LNCaP clone FGC (cell line): ENCODE measurements around the gene MYO5A.

ENCODE experiments used
- DNase-seq: peaks from one replicate; pipeline ENCODE4 v3.0.0-alpha.2; 2011; ENCODE audit warnings: low read depth
- H3K4me3 ChIP-seq: 2 replicates; pipeline ENCODE4 v1.5.1; 2011; ENCODE audit warnings: mild to moderate bottlenecking, low read depth, low read length, control low read depth
- TF ChIP-seq, protein P1 (sequence below): IDR thresholded peaks from 2 replicates; pipeline ENCODE4 v1.5.1; 2012; ENCODE audit warnings: mild to moderate bottlenecking; ENCODE audit not compliant: control insufficient read depth, insufficient read depth; ENCODE audit errors: extremely low read depth

MYO5A gene

DNA sequence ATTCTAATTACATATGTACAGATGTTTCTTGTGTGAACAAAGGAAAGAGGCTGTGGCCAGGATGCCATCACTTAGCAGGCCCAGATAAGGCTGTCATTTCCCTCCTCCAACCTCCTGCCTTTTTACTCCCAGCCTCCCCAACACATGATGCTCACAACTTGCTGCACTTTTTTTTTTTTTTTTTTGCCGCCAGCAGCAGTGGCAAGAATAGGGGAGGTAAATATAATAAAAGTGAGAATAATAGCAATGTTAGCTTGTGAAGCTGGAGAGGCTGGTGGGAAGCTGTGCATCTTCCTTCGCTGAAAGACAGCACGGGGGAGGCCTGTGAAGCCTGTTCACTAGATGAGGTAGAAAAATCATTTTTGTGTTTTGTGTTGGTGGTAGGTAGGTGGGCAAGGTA, 190.6 kb downstream of the MYO5A start:
- DNase-seq = no peak

DNA sequence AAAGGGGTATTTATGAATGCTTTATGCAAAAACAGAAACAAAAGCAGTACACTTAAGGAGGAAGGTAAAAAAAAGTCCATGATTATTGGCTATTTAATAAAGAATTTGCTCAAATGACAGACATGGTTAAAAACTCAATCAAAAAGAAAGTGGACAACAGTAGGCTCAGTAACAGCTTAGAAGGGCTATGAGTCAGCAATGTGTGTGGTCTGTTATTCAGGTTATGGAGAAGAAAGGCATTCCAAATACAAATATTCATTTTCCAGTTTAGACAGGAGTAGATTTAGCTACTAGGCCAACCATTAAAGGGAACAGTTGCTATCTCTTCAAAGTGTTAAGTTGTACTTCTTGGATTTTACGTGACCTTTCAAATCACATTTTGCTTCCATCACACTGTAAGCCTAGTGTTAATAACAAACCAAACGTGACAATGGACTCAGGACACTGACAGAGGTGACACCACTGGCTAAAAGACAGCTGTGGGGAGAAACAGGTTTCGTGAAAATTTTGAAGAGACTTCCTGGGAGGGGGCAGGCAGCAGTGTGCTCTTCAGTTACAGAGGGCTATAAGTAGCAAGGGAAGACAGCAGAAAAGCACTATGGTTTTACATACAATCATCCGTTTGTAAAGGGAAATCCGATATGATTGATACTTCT, 191.4 kb downstream of the MYO5A start:
- TF ChIP-seq, protein P1, sequence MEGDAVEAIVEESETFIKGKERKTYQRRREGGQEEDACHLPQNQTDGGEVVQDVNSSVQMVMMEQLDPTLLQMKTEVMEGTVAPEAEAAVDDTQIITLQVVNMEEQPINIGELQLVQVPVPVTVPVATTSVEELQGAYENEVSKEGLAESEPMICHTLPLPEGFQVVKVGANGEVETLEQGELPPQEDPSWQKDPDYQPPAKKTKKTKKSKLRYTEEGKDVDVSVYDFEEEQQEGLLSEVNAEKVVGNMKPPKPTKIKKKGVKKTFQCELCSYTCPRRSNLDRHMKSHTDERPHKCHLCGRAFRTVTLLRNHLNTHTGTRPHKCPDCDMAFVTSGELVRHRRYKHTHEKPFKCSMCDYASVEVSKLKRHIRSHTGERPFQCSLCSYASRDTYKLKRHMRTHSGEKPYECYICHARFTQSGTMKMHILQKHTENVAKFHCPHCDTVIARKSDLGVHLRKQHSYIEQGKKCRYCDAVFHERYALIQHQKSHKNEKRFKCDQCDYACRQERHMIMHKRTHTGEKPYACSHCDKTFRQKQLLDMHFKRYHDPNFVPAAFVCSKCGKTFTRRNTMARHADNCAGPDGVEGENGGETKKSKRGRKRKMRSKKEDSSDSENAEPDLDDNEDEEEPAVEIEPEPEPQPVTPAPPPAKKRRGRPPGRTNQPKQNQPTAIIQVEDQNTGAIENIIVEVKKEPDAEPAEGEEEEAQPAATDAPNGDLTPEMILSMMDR = no peak
- no peak overlapping the region for H3K4me3 ChIP-seq
- DNase-seq = no peak

More for the DNA sequence above, 190.6 kb downstream of the MYO5A start:
- TF ChIP-seq, protein P1 = no peak
- H3K4me3 ChIP-seq = no peak overlapping the region

DNA sequence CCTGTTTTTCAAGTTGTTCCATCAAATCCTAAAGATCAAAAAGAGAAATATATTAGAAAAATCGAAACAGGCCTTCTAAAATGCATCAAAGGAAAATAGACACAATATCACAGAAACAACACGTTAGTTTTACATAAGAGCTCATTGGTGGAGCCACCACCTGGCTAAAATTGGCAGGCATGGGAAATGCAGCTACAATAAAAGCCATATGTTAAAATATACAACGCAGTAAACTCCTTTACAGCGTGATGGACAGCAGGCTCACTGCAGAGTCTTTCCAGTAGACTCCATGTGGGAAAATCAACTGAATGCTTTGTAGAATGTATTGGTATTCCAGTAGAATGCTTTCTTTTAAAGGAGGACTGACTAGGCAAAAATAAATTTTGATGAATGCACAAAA, 192.2 kb downstream of the MYO5A start:
- TF ChIP-seq, protein P1 = peak; percentile 67
- DNase-seq = peak; percentile 84
- H3K4me3 ChIP-seq = no peak overlapping the region

DNA sequence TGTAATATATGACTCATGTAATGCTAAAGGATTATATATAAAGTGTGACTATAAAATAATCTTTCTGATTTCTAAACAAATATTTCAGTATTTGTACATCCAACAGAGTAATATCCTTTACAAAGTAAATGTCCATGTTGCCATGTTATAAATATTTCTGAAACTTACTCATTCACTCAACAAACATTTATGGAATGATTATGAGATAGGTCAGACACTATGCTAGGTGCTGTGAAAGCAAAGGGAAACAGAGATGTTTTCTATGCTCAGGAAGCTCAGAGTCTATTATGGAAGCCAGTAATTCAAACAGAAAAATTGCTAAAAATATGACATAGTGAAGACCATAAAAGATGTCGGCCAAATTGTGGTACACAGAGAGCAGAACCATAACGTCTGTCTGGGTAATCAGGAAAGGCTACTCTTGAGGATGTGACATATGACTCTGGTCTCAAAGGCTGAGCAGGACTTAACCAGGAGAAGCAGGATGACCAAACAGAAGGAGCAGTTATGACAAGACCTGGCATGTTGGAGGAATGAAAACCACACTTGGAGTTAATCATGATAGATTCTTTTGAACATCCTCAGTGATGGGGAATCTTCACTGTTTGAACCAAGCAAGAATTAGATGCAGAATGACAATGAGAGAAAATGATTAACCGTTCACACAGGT, 194.1 kb downstream of the MYO5A start:
- no peak overlapping the region for H3K4me3 ChIP-seq
- TF ChIP-seq, protein P1 = no peak
- peak; percentile 15 for DNase-seq

DNA sequence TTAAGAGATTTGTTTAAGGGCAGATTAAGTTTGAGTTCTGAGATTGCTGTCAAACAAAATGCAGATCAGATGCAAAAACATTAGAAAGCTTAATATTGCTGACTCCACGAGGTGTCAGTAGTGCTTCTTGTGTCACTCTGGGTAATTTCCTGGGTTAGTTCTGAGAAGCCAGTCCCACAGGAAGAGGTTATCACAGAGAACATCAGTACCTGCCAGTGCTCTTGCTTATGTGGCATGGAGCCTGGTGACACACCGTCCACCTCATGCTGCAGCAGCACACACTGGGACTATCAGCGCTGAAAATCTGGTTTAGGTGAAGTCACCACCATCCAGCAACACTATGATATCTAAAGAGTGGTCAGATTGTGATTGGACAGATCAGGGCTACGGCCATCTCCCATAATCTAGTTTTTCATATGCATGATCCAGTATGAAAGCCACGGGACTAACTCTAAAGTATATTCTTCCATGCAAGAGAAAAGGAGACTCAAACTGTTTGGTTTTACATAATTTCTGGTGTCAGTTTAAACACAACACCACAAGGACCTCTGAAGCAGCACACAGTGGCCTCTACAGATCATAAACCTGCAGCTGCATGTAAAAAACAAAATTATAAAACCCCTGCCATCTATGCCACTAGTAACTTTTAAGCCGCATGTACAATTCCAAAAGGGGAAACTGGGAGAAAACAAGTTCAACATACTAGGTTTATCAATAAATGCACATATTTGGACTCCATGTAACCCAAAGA, 197.0 kb downstream of the MYO5A start:
- H3K4me3 ChIP-seq = no peak overlapping the region
- TF ChIP-seq, protein P1 = peak; percentile 85
- DNase-seq = peak; percentile 93

DNA sequence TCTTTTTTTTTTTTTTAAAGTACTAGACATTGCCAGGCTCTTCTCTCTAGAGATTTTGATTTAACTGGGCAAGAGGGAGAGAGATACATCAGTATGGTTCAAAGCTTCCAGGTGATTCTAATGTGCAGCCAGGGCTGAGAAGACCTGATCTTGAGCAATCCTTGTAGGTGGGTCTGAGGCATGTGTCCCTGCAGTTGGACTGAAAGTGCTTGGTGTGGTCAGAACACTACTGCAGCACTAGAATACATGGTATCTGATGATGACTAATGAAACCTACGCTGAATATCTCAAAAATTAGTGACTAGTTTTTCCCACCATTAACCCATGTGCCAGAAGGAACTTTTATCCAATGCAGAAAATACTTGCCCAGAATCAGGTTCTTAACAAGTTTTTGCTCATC, 198.7 kb downstream of the MYO5A start:
- TF ChIP-seq, protein P1 = no peak
- no peak overlapping the region for H3K4me3 ChIP-seq
- no peak for DNase-seq
